Measurements from ENCODE around the gene DLEC1. TPM values are rescaled to one million over a fixed set of nuclear protein-coding genes. Genes with fewer than 3 reads are reported as not detected.
"Not testable (repeated sequence)": the region's sequence is repeated elsewhere in the genome, so short reads cannot be mapped to it uniquely, and the experiment has no call there.

The DLEC1 gene
- total RNA-seq, 4 donors from 2014 or later = 1.5 to 2.8 (median 1.9) TPM; not detected in 1

DNA sequence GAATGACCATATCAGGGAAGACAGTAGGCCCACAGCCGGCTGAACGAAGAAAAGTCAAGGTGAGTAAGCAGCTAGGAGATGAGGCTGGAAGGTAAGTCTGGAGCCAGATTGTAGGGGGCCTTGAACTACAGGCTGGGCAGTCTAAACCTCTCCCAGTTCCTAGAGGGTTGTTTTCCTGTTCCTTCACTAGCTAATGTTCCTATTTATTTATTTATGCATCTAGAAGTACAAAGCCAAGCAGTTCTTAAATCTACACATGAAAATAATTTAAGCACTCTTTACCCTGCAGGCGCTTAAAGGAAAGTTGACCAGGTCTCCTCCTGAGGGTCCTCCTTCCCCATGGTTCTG lies 94.2 kb downstream of the DLEC1 start:
- H3K9me3 ChIP-seq = no peaks in the 10 kb centered on the region
- no peak overlapping the region for H3K4me3 ChIP-seq
- H3K27me3 ChIP-seq = no peaks in the 10 kb centered on the region
- DNase-seq = no peak
- no peak for TF ChIP-seq POLR2A (IDR thresholded peaks at IDR 0.05)
- TF ChIP-seq, protein P1, sequence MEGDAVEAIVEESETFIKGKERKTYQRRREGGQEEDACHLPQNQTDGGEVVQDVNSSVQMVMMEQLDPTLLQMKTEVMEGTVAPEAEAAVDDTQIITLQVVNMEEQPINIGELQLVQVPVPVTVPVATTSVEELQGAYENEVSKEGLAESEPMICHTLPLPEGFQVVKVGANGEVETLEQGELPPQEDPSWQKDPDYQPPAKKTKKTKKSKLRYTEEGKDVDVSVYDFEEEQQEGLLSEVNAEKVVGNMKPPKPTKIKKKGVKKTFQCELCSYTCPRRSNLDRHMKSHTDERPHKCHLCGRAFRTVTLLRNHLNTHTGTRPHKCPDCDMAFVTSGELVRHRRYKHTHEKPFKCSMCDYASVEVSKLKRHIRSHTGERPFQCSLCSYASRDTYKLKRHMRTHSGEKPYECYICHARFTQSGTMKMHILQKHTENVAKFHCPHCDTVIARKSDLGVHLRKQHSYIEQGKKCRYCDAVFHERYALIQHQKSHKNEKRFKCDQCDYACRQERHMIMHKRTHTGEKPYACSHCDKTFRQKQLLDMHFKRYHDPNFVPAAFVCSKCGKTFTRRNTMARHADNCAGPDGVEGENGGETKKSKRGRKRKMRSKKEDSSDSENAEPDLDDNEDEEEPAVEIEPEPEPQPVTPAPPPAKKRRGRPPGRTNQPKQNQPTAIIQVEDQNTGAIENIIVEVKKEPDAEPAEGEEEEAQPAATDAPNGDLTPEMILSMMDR (IDR thresholded peaks at IDR 0.05) = no peak
- intact Hi-C loops (cut with DNase I; ENCODE audit: low total_unique reads) = no loop called here
- no peaks in the 10 kb centered on the region for H3K36me3 ChIP-seq
- no peaks in the 10 kb centered on the region for H3K4me1 ChIP-seq
- H3K27ac ChIP-seq = no peak overlapping the region

DNA sequence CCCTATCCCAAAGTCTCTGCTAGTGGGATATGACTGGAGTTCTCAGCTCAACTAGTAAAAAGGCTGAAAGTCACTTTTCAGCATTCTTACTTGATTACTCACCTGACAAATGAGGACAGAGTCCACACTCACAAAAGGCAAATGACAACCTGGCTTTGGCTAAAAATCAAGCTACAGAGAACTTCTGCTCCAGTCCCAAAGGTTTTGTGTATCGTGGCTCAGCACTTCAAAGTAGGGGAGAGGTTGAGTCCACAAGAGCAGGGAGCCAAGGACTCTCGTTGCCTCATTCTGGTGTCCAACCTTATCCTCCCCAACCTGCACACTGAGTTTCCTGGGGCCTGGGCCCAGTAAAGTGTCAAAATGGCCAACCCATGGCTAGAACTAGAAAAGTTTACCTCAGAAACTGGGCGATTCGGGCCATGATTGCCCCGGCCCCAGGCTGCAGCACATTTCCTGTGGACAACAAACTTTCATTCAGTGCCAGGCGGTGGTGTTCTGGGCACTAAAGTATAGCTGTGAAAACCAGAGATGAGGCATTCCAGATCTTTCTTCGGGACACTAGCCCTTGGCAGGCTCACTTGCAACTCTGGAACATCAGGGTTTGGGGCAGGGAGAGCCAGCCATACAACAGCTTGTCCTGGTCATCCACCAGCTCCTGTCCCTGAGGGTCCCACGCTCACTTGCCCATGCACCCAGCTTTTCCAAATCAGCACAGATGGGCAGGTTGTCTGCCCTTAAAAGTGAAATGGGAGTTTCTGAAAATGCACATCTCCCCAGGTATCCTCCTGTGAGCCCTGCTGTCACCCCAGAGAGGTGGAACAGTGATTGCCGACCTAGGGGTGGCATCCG lies 94.8 kb downstream of the DLEC1 start:
- Histone ChIP-seq H3K4me3 (no peak overlapping the region), H3K4me1 (no peaks in the 10 kb centered on the region), H3K36me3 (no peaks in the 10 kb centered on the region), H3K27ac (no peak overlapping the region), H3K9me3 (no peaks in the 10 kb centered on the region), H3K27me3 (no peaks in the 10 kb centered on the region)
- intact Hi-C loops (cut with DNase I; ENCODE audit: low total_unique reads) = loop anchor here (2.0 kb wide), 1 partner anchor 33 kb away; no protein-coding TSS in a partner anchor
- TF ChIP-seq, protein P1 (IDR thresholded peaks at IDR 0.05) = no peak
- no peak for TF ChIP-seq POLR2A (IDR thresholded peaks at IDR 0.05)
- no peak for DNase-seq

DNA sequence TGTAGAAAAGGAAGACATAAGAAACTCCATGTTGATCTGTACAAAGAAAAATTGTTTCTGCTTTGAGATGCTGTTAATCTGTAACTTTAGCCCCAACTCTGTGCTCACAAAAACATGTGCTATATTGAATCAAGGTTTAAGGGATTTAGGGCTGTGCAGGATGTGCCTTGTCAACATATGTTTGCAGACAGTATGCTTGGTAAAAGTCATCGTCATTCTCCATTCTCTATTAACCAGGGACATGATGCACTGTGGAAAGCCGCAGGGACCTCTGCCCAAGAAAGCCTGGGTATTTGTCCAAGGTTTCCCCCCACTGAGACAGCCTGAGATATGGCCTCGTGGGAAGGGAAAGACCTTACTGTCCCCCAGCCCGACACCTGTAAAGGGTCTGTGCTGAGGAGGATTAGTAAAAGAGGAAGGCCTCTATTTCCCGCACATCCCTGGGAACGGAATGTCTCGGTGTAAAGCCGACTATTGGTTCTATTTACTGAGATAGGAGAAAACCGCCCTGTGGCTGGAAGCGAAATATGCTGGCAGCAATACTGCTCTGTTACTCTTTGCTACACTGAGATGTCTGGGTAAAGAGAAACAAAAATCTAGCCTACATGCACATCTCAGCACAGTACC lies 95.6 kb downstream of the DLEC1 start:
- not testable (repeated sequence) for H3K36me3 ChIP-seq, H3K4me1 ChIP-seq, H3K9me3 ChIP-seq, H3K27ac ChIP-seq, H3K4me3 ChIP-seq, H3K27me3 ChIP-seq, DNase-seq
- intact Hi-C loops (cut with DNase I; ENCODE audit: low total_unique reads) = loop anchor here (2.0 kb wide), 1 partner anchor 32 kb away; no protein-coding TSS in a partner anchor

DNA sequence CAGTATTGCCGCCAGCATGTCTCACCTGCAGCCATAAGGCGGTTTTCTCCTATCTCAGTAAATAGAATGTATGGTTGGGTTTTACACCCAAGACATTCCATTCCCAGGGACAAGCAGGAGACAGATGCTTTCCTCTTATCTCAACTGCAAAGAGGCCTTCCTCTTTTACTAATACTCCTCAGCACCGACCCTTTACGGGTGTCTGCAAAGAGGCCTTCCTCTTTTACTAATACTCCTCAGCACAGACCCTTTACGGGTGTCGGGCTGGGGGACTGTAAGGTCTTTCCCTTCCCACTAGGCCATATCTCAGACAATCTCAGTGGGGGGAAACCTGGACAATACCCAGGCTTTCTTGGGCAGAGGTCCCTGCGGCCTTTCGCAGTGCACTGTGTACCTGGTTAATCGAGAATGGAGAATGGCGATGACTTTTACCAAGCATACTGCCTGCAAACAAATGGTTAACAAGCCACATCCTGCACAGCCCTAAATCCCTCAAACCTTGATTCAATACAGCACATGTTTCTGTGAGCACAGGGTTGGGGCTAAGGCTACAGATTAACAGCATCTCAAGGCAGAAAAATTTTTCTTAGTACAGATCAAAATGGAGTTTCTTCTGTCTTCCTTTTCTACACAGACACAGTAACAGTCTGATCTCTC lies 96.7 kb downstream of the DLEC1 start:
- not testable (repeated sequence) for H3K4me1 ChIP-seq, H3K27ac ChIP-seq, H3K9me3 ChIP-seq, H3K36me3 ChIP-seq, H3K27me3 ChIP-seq, DNase-seq
- peak overlapping the region; percentile 46 to 78 for H3K4me3 ChIP-seq
- intact Hi-C loops (cut with DNase I; ENCODE audit: low total_unique reads) = loop anchor here (2.0 kb wide), 1 partner anchor 31 kb away; no protein-coding TSS in a partner anchor

DNA sequence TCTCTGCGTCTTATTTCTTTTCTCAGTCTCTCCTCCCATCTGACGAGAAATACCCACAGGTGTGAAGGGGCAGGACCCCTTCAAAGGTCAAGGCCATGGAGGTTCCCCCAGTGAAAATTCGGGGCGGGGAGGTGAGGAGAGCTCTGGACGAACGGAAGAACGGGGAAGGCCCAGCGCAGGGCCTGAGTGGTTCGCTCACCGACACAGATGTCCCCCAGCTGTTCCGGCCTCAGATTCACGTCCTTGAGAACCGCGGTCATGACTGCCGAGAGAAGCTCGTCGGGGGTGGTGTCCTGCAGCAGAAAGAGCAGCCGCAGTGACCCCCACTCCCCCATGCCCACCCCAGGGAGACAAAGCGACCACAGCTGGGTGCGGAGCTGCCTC lies 97.4 kb downstream of the DLEC1 start:
- intact Hi-C loops (cut with DNase I; ENCODE audit: low total_unique reads) = no loop called here
- Histone ChIP-seq H3K27me3 (no peaks in the 10 kb centered on the region), H3K36me3 (no peaks in the 10 kb centered on the region), H3K27ac (peak overlapping the region; percentile 48 to 68), H3K4me1 (no peaks in the 10 kb centered on the region), H3K9me3 (no peaks in the 10 kb centered on the region), H3K4me3 (peak overlapping the region; percentile 46 to 78)
- TF ChIP-seq POLR2A (IDR thresholded peaks at IDR 0.05) = no peak
- TF ChIP-seq, protein P1 (IDR thresholded peaks at IDR 0.05) = no peak
- DNase-seq = no peak
